ENCODE data around the gene NSUN7. TPM values are rescaled to one million over a fixed set of nuclear protein-coding genes. Genes with fewer than 3 reads are reported as not detected.
A peak's percentile ranks its signal among the peaks of the same experiment; 100 is the strongest.

Gene NSUN7
- polyA plus RNA-seq, 3 donors from 2014 or later: not detected

DNA sequence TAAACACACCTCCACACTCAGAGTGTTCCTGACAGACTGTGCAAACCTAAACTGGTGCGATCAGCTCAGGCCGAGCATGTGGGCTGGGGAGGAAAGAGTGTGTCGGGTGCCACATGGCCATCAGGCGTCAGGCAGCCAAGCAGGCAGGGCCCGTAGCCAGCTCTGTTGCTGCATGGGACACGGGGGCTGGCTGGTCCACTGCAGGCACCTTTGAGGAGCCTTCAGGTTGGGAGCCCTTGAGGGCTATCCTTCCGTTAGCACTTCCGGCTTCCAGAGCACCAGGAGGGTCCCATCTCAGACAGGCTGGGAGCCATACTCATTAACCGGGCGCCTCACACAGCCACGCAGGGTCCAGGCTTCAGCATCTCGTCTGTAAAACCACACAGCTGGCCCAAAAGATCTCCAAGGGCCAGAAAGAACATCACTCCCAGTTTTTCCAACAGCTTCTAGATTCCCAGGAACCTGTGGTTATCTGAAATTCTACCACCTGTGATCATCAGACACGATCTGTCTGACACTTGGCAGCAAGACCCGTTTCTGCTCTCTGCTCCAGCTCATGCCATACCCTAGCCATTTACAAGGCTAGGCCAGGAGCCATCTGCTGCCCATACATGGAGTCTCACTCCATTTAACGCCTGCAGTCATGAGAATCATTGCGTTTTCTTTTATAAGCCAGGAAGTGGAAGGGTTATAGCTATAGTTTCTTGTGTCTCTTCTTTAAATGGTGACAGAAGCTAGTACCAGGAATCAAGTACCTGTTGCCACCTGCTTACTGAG lies 87.5 kb downstream of the NSUN7 start:
- DNase-seq: no peak
- no peak overlapping the region for H3K27ac Mint-ChIP-seq
- no peak overlapping the region for H3K4me3 Mint-ChIP-seq
- H3K4me1 Mint-ChIP-seq: no peaks in the 10 kb centered on the region
- H3K9me3 Mint-ChIP-seq: no peaks in the 10 kb centered on the region
- peaks cover 1 to 4% (median 4%) of the 10 kb centered on the region in 3 donors for H3K27me3 Mint-ChIP-seq (ENCODE audit: low read depth in 3 of 3)
- no peaks in the 10 kb centered on the region for H3K36me3 Mint-ChIP-seq

DNA sequence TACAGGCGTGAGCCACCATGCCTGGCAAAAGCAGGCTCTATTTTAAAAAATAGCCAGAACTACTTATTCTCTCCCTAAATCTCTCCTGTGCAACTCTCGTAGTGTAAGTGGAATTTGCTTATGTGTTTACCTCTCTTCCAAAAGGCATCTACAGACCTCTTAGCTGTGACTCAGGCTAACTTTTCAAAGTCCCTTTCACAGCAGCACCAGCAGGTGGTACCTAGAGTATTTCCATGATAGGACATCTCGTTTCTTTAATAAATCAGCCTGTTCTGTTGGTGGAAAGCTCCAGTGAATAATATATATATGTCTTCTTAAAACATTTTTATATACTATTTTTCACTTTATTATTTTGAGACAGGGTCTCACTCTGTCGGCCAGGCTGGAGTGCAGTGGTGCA lies 89.0 kb downstream of the NSUN7 start:
- Mint-ChIP-seq H3K9me3 (no peaks in the 10 kb centered on the region), H3K36me3 (no peaks in the 10 kb centered on the region), H3K27me3 (ENCODE audit: low read depth in 3 of 3) (peaks cover 1 to 4% (median 4%) of the 10 kb centered on the region in 3 donors), H3K4me1 (no peaks in the 10 kb centered on the region), H3K27ac (no peak overlapping the region), H3K4me3 (no peak overlapping the region)
- DNase-seq: no peak

- DNase-seq: no peak
- Mint-ChIP-seq H3K9me3 (no peaks in the 10 kb centered on the region), H3K4me3 (no peak overlapping the region), H3K36me3 (no peaks in the 10 kb centered on the region), H3K27me3 (ENCODE audit: low read depth in 3 of 3) (peaks cover 1 to 5% (median 4%) of the 10 kb centered on the region in 3 donors), H3K4me1 (no peaks in the 10 kb centered on the region), H3K27ac (no peak overlapping the region)
Observed at GRCh38 chr4:40840255-40840984, 90.7 kb downstream of the NSUN7 start.

DNA sequence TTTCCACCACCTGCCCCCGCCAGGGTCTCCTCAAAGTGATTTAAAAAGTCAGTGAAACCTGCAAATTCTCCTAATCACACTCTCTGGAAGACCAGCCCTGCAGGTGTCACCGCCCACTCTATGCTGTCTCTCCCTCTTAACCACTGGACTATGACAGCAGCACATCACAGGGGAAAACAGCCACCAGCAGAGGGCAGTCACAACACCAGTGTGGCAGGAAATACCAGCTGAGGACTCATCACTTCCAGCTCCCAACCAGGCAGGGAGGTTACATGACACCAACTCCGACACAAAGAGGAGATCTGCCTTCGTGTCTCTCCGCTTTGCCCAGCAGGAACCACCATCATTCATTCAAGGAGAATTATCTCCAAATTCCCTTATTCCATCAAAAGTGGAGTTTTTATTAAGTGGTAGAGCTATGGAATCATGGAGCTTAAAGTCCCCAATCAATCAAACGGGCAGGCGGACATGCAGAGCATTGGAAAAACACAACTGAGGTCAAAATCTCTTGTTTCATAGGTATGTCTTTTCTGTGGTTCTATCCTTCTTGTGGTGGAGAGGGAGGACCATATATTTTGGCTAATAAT lies 91.3 kb downstream of the NSUN7 start:
- peak in 1 of 3 donors; percentile 1 for DNase-seq
- H3K4me3 Mint-ChIP-seq: no peak overlapping the region
- no peaks in the 10 kb centered on the region for H3K36me3 Mint-ChIP-seq
- no peaks in the 10 kb centered on the region for H3K9me3 Mint-ChIP-seq
- H3K27ac Mint-ChIP-seq: no peak overlapping the region
- no peaks in the 10 kb centered on the region for H3K4me1 Mint-ChIP-seq
- H3K27me3 Mint-ChIP-seq (ENCODE audit: low read depth in 3 of 3): peaks cover 0 to 5% (median 4%) of the 10 kb centered on the region in 3 donors

DNA sequence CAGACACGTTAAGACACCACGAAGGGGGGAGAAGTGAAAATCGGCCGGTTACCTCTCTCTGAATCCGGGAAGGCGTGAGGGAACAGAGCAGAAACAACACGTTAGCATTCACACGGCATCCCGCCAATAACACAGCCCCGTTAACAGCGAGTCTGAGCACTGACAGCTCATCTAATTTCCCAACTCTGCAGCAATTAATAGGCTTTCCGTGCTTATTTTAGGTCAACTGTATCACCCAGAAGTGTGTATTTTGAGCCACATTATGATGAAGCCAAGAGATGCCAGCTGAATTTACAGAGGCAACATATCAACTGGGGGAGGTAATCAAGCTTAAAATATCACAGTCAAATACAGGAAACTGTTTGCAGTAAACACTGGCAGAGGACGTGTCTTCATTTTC lies 92.6 kb downstream of the NSUN7 start:
- no peak for DNase-seq
- no peaks in the 10 kb centered on the region for H3K9me3 Mint-ChIP-seq
- no peaks in the 10 kb centered on the region for H3K4me1 Mint-ChIP-seq
- no peak overlapping the region for H3K4me3 Mint-ChIP-seq
- H3K27me3 Mint-ChIP-seq (ENCODE audit: low read depth in 3 of 3): peaks cover 2 to 5% (median 3%) of the 10 kb centered on the region in 3 donors
- no peaks in the 10 kb centered on the region for H3K36me3 Mint-ChIP-seq
- H3K27ac Mint-ChIP-seq: no peak overlapping the region

DNA sequence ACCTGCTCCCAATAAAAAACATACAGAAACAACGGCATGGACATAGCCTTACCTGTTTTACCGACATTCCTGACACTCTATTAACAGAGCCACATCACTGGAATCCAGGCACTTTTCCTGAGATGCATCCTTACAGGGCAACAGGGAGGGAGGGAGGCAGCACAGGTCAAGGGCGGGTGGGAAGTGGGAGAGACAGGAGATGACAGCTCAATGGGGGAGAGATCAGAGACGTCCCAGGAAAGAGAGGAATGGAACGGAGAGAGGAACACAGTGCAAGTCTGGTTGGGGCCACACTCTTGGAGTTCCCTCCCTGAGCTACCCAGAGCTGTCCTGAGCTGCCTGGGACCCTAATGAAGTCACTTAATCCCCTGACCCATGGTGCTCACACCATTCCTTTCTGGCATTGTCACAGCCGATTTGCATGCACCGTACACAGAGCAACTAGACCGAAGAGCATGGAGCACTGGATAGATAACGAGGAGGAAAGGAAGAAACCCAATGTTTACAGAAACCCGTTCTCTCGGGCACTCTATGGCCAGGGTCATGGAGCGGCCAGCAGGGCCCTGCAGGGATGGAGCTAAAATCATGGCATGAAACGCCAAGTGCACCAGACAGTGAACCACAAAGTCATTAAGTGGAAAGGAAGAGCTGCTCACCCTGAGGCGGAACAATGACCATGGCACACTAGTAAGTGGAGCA lies 93.1 kb downstream of the NSUN7 start:
- H3K27me3 Mint-ChIP-seq (ENCODE audit: low read depth in 3 of 3): peaks cover 2 to 5% (median 3%) of the 10 kb centered on the region in 3 donors
- H3K4me1 Mint-ChIP-seq: no peaks in the 10 kb centered on the region
- DNase-seq: no peak
- no peak overlapping the region for H3K27ac Mint-ChIP-seq
- H3K9me3 Mint-ChIP-seq: no peaks in the 10 kb centered on the region
- H3K4me3 Mint-ChIP-seq: no peak overlapping the region
- no peaks in the 10 kb centered on the region for H3K36me3 Mint-ChIP-seq

GRCh38 chr4:40843696-40844095 lies 93.9 kb downstream of the NSUN7 start:
- no peak for DNase-seq
- H3K4me3 Mint-ChIP-seq: no peak overlapping the region
- no peaks in the 10 kb centered on the region for H3K9me3 Mint-ChIP-seq
- no peaks in the 10 kb centered on the region for H3K4me1 Mint-ChIP-seq
- no peak overlapping the region for H3K27ac Mint-ChIP-seq
- H3K27me3 Mint-ChIP-seq (ENCODE audit: low read depth in 3 of 3): peaks cover 2 to 5% (median 3%) of the 10 kb centered on the region in 3 donors
- no peaks in the 10 kb centered on the region for H3K36me3 Mint-ChIP-seq

- Mint-ChIP-seq H3K36me3 (no peaks in the 10 kb centered on the region), H3K27me3 (ENCODE audit: low read depth in 3 of 3) (peaks cover 2 to 5% (median 3%) of the 10 kb centered on the region in 3 donors), H3K27ac (no peak overlapping the region), H3K4me1 (no peaks in the 10 kb centered on the region), H3K4me3 (no peak overlapping the region), H3K9me3 (no peaks in the 10 kb centered on the region)
- DNase-seq: no peak
Observed at GRCh38 chr4:40844261-40844660, 94.5 kb downstream of the NSUN7 start.

- no peak overlapping the region for H3K4me3 Mint-ChIP-seq
- H3K27ac Mint-ChIP-seq: no peak overlapping the region
- peaks cover 2 to 5% (median 3%) of the 10 kb centered on the region in 3 donors for H3K27me3 Mint-ChIP-seq (ENCODE audit: low read depth in 3 of 3)
- no peaks in the 10 kb centered on the region for H3K4me1 Mint-ChIP-seq
- DNase-seq: no peak
- H3K36me3 Mint-ChIP-seq: no peaks in the 10 kb centered on the region
- no peaks in the 10 kb centered on the region for H3K9me3 Mint-ChIP-seq
Observed at GRCh38 chr4:40845154-40845835, 95.5 kb downstream of the NSUN7 start.

- Mint-ChIP-seq H3K4me3 (no peak overlapping the region), H3K4me1 (no peaks in the 10 kb centered on the region), H3K27me3 (ENCODE audit: low read depth in 3 of 3) (peaks cover 0 to 5% (median 4%) of the 10 kb centered on the region in 3 donors)
Observed at GRCh38 chr4:40846532-40846931, 96.8 kb downstream of the NSUN7 start.

GRCh38 chr4:40848251-40848650 lies 98.5 kb downstream of the NSUN7 start:
- H3K9me3 Mint-ChIP-seq: no peaks in the 10 kb centered on the region
- no peak overlapping the region for H3K27ac Mint-ChIP-seq
- H3K4me3 Mint-ChIP-seq: no peak overlapping the region

More at GRCh38 chr4:40846532-40846931, 96.8 kb downstream of the NSUN7 start:
- no peaks in the 10 kb centered on the region for H3K36me3 Mint-ChIP-seq
- no peak overlapping the region for H3K27ac Mint-ChIP-seq
- no peaks in the 10 kb centered on the region for H3K9me3 Mint-ChIP-seq
- DNase-seq: no peak

GRCh38 chr4:40848940-40849339 lies 99.2 kb downstream of the NSUN7 start:
- Mint-ChIP-seq H3K36me3 (no peaks in the 10 kb centered on the region), H3K27me3 (ENCODE audit: low read depth in 3 of 3) (peaks cover 0 to 4% (median 1%) of the 10 kb centered on the region in 3 donors), H3K4me1 (no peaks in the 10 kb centered on the region), H3K27ac (no peak overlapping the region), H3K4me3 (no peak overlapping the region), H3K9me3 (no peaks in the 10 kb centered on the region)
- no peak for DNase-seq

More at GRCh38 chr4:40848251-40848650, 98.5 kb downstream of the NSUN7 start:
- no peak for DNase-seq
- Mint-ChIP-seq H3K4me1 (no peaks in the 10 kb centered on the region), H3K27me3 (ENCODE audit: low read depth in 3 of 3) (peaks cover 0 to 4% (median 1%) of the 10 kb centered on the region in 3 donors), H3K36me3 (no peaks in the 10 kb centered on the region)

DNA sequence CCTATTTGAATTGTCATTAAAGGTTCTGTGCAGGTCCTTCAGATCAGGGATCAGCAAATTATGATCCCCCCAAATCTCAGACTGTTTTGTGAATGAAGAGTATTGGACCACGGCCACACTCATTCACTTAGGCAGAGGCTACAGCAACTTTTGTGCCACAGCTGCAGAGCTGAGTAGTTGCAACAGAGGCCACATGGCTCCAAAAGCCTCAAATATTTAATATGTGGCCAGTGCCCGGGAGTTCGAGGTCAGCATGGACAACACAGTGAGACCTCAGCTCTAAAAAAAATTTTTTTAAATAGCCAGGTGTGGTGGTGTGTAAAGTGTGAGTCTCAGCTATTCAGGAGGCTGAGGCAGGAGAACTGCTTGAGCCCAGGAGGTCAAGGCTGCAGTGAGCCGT lies 100.7 kb downstream of the NSUN7 start:
- no peak for DNase-seq
- H3K4me3 Mint-ChIP-seq: no peak overlapping the region
- no peak overlapping the region for H3K27ac Mint-ChIP-seq
- peaks cover 3 to 5% (median 5%) of the 10 kb centered on the region in 3 donors for H3K27me3 Mint-ChIP-seq (ENCODE audit: low read depth in 3 of 3)
- H3K9me3 Mint-ChIP-seq: no peaks in the 10 kb centered on the region
- no peaks in the 10 kb centered on the region for H3K4me1 Mint-ChIP-seq
- no peaks in the 10 kb centered on the region for H3K36me3 Mint-ChIP-seq

Data from immature natural killer cell (primary cell).